Posterior vena cava (tissue), 2 donors: ENCODE results near the gene MRTFA. TPM values are rescaled to one million over a fixed set of nuclear protein-coding genes. Genes with fewer than 3 reads are reported as not detected.
A peak's percentile ranks its signal among the peaks of the same experiment; 100 is the strongest.

Experiments used
- DNase-seq: peaks from one replicate; pipeline ENCODE4 v3.0.0-alpha.2; 2020; ENCODE audit warnings: low spot score
- intact Hi-C, 2 donors: fragments of 100-400 bp; cut with DNase I; formaldehyde crosslinking; loops; one replicate each; pipeline versions ENCODE4 v1.14.1 to v1.14.2; 2022 to 2023
- total RNA-seq, 2 donors: library from RNA; stranded (reverse); fragmentation: NEBNext Ultra II Directional; extraction: Animal tissue kit (Norgen Biotek cat#: 25700); gene quantifications; one replicate each; pipeline ENCODE4 v1.2.1, GENCODE V29; 2021
- donor health status: DM: yes; HTN: yes; CAD: no.
- donor health status: DM: yes; HTN: yes; CAD: no.

Gene MRTFA
- total RNA-seq, 2 donors from 2014 or later = 72.8 to 76.5 TPM

- intact Hi-C loops = loop anchor here in 1 of 2 donors (1.0 kb wide), 1 partner anchor 26 kb away; no protein-coding TSS in a partner anchor
- no peak for DNase-seq
These were observed 173.4 kb downstream of the MRTFA start for GRCh38 chr22:40463017-40463631.

- DNase-seq = no peak
These were observed 174.1 kb downstream of the MRTFA start for GRCh38 chr22:40462195-40462984.

GRCh38 chr22:40453671-40454070, 182.8 kb downstream of the MRTFA start:
- intact Hi-C loops = loop anchor here in 1 of 2 donors (5.0 kb wide), 1 partner anchor 94 kb away; no protein-coding TSS in a partner anchor
- DNase-seq = no peak

More at GRCh38 chr22:40462195-40462984, 174.1 kb downstream of the MRTFA start:
- intact Hi-C loops = no loop called here

GRCh38 chr22:40452730-40453487, 183.6 kb downstream of the MRTFA start:
- intact Hi-C loops = loop anchor here in 1 of 2 donors (5.0 kb wide), 1 partner anchor 94 kb away; no protein-coding TSS in a partner anchor
- DNase-seq = no peak

GRCh38 chr22:40451210-40451609, 185.3 kb downstream of the MRTFA start:
- DNase-seq = no peak
- intact Hi-C loops = loop anchor here in 1 of 2 donors (5.0 kb wide), 1 partner anchor 96 kb away; no protein-coding TSS in a partner anchor

GRCh38 chr22:40450616-40451015, 185.9 kb downstream of the MRTFA start:
- intact Hi-C loops = loop anchor here in 1 of 2 donors (5.0 kb wide), 1 partner anchor 97 kb away; no protein-coding TSS in a partner anchor

GRCh38 chr22:40449676-40450035, 186.9 kb downstream of the MRTFA start:
- intact Hi-C loops = loop anchor here (5.0 kb wide), 2 partner anchors 38 to 98 kb away; no protein-coding TSS in a partner anchor
- DNase-seq = no peak

More at GRCh38 chr22:40450616-40451015, 185.9 kb downstream of the MRTFA start:
- no peak for DNase-seq

- DNase-seq = no peak
- intact Hi-C loops = loop anchor here in 1 of 2 donors (5.0 kb wide), 1 partner anchor 41 kb away; no protein-coding TSS in a partner anchor
These were observed 190.3 kb downstream of the MRTFA start for GRCh38 chr22:40446203-40446602.

- intact Hi-C loops = no loop called here
- DNase-seq = no peak
These were observed 192.2 kb downstream of the MRTFA start for GRCh38 chr22:40444178-40444831.

GRCh38 chr22:40443732-40444131, 192.8 kb downstream of the MRTFA start:
- intact Hi-C loops = no loop called here
- peak; percentile 88 for DNase-seq

- intact Hi-C loops = no loop called here
- no peak for DNase-seq
These were observed 194.6 kb downstream of the MRTFA start for GRCh38 chr22:40441761-40442390.

- intact Hi-C loops = loop anchor here (1.0 to 5.0 kb wide), 2 partner anchors 27 to 206 kb away; no protein-coding TSS in a partner anchor
- DNase-seq = no peak
These were observed 199.8 kb downstream of the MRTFA start for GRCh38 chr22:40436505-40437431.

GRCh38 chr22:40434745-40435144, 201.8 kb downstream of the MRTFA start:
- DNase-seq = peak; percentile 50
- intact Hi-C loops = loop anchor here (2.0 to 5.0 kb wide), 2 partner anchors 204 to 208 kb away; no protein-coding TSS in a partner anchor

GRCh38 chr22:40434106-40434505, 202.4 kb downstream of the MRTFA start:
- intact Hi-C loops = loop anchor here in 1 of 2 donors (2.0 kb wide), 1 partner anchor 205 kb away; no protein-coding TSS in a partner anchor

GRCh38 chr22:40433416-40434090, 203.0 kb downstream of the MRTFA start:
- DNase-seq = no peak
- intact Hi-C loops = loop anchor here in 1 of 2 donors (2.0 kb wide), 1 partner anchor 205 kb away; no protein-coding TSS in a partner anchor

More at GRCh38 chr22:40434106-40434505, 202.4 kb downstream of the MRTFA start:
- no peak for DNase-seq

GRCh38 chr22:40432625-40433024, 203.9 kb downstream of the MRTFA start:
- DNase-seq = no peak
- intact Hi-C loops = no loop called here

- intact Hi-C loops = no loop called here
- DNase-seq = no peak
These were observed 204.4 kb downstream of the MRTFA start for GRCh38 chr22:40432157-40432556.
